Epithelial cell of alveolus of lung (primary cell): ENCODE data around the gene CILP. TPM values are rescaled to one million over a fixed set of nuclear protein-coding genes. Genes with fewer than 3 reads are reported as not detected.

Experiments
- total RNA-seq: library from RNA; depleted of rRNA; stranded (reverse); fragments of >200 nt; gene quantifications from 2 replicates; pipeline ENCODE4 v1.2.1, GENCODE V29; 2015

The CILP gene, protein sequence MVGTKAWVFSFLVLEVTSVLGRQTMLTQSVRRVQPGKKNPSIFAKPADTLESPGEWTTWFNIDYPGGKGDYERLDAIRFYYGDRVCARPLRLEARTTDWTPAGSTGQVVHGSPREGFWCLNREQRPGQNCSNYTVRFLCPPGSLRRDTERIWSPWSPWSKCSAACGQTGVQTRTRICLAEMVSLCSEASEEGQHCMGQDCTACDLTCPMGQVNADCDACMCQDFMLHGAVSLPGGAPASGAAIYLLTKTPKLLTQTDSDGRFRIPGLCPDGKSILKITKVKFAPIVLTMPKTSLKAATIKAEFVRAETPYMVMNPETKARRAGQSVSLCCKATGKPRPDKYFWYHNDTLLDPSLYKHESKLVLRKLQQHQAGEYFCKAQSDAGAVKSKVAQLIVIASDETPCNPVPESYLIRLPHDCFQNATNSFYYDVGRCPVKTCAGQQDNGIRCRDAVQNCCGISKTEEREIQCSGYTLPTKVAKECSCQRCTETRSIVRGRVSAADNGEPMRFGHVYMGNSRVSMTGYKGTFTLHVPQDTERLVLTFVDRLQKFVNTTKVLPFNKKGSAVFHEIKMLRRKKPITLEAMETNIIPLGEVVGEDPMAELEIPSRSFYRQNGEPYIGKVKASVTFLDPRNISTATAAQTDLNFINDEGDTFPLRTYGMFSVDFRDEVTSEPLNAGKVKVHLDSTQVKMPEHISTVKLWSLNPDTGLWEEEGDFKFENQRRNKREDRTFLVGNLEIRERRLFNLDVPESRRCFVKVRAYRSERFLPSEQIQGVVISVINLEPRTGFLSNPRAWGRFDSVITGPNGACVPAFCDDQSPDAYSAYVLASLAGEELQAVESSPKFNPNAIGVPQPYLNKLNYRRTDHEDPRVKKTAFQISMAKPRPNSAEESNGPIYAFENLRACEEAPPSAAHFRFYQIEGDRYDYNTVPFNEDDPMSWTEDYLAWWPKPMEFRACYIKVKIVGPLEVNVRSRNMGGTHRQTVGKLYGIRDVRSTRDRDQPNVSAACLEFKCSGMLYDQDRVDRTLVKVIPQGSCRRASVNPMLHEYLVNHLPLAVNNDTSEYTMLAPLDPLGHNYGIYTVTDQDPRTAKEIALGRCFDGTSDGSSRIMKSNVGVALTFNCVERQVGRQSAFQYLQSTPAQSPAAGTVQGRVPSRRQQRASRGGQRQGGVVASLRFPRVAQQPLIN
- total RNA-seq: under 0.01 and 0.08 TPM in 2 replicates

GRCh38 chr15:65210770-65211481 is at the start of gene CILP:
Gene CILP (minus strand): TSS chr15:65211473. CDS start chr15:65209755, 1,718 bp downstream.

DNA sequence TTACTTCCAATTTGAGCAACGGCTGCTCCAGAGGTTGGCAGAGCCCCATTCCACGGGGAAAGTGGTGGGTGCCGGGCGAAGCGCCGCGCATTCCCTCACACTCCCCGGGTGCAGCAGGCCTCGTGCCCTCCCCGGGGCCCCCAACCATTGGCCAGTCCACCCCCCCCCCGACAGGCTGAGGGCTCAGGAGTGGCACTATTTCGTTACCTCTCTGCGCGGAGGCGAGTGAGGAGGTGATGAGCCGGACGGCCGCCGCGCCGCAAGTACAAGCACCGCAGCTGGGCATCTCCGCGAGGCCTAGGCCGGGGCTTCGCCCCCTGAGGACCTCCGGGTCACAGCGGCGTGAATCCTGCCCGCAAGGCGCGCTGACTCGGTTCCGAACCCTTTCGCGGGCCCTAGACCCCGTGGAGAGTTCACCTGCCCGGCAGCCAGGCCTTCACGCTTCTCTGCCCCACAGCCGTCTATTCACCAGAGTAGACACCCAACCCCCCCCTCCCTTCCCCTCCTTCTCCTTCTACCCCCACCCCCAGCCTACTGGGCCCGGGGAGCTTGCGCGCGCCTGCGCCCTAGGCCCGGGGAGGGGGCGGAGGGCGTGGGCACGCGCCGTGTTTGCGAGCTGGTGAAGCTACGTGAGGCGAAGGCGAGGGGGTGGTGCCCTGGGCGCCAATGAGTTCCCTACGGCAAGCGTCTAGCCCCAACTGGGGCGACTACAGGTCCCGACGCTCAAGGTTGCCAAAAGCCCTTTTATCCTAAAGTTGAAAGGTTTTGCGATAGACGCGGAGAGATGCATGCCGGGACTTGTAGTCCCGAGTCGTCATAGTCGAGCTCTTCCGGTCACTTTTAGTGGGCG is 26.2 kb downstream of the CILP start, which contains the start of gene CLPX:
TSS of gene CLPX (minus strand) at position 475 of the 850 bp plus-strand sequence. CDS start at position 286, 189 bp downstream.

Other genes starting within 250 kb of the CILP start
- gene SPG21, start 221.6 kb downstream of the CILP start, total RNA-seq: 74.2 and 78.2 TPM in 2 replicates
- 27.8 and 38.9 TPM in 2 replicates for gene MTFMT, start 181.8 kb downstream of the CILP start, total RNA-seq
- gene SLC51B, start 166.1 kb downstream of the CILP start, total RNA-seq: 0.65 and 8.3 TPM in 2 replicates
- gene RASL12, start 143.5 kb downstream of the CILP start, total RNA-seq: 39.0 and 131 TPM in 2 replicates
- gene KBTBD13, start 134.7 kb downstream of the CILP start, total RNA-seq: 0.13 TPM in 1 of 2 replicates, not detected in the other
- 0.26 and 2.5 TPM in 2 replicates for gene UBAP1L, start 96.3 kb downstream of the CILP start, total RNA-seq
- 27.1 and 27.9 TPM in 2 replicates for gene PDCD7, start 77.7 kb downstream of the CILP start, total RNA-seq
- gene CLPX, start 26.1 kb downstream of the CILP start, total RNA-seq: 18.5 and 49.7 TPM in 2 replicates
- 4.4 and 8.5 TPM in 2 replicates for gene PARP16, start 75.4 kb upstream of the CILP start, total RNA-seq
- not detected in 2 replicates for gene RNU5A-1, start 84.6 kb upstream of the CILP start, total RNA-seq
- gene RNU5B-1, start 93.2 kb upstream of the CILP start, total RNA-seq: not detected in 2 replicates
- gene IGDCC3, start 166.5 kb upstream of the CILP start, total RNA-seq: 0.08 TPM in 1 of 2 replicates, not detected in the other
- gene IGDCC4, start 211.5 kb upstream of the CILP start, total RNA-seq: 0.88 and 4.7 TPM in 2 replicates